Bronchial epithelial cell (primary cell): ENCODE measurements around the gene RRAS2. TPM values are rescaled to one million over a fixed set of nuclear protein-coding genes. Genes with fewer than 3 reads are reported as not detected.

Experiments used
- DNase-seq: peaks from one replicate; pipeline ENCODE4 v3.0.0-alpha.2; 2010; ENCODE audit warnings: low read depth
- FAIRE-seq: peaks from 2 replicates; lab custom pipeline; 2011; peaks lifted over from hg19 to GRCh38; lab: Jason Lieb, UNC
- H3K27me3 ChIP-seq: 2 replicates; pipeline ENCODE4 v1.5.1; 2011; ENCODE audit warnings: low read length; ENCODE audit not compliant: control insufficient read depth, insufficient read depth
- H3K36me3 ChIP-seq: 2 replicates; pipeline ENCODE4 v1.5.1; 2011; ENCODE audit warnings: low read length; ENCODE audit not compliant: control insufficient read depth, insufficient read depth
- H3K4me3 ChIP-seq: 2 replicates; pipeline ENCODE4 v1.5.1; 2011; ENCODE audit warnings: mild to moderate bottlenecking, low read depth, low read length, control low read depth
- total RNA-seq: library from RNA; depleted of rRNA; stranded (reverse); fragments of >200 nt; gene quantifications from 2 replicates; pipeline ENCODE4 v1.2.1, GENCODE V29; 2014
- TF ChIP-seq, protein P1 (sequence below): IDR thresholded peaks from 2 replicates; pipeline ENCODE4 v1.5.1; 2011; ENCODE audit warnings: mild to moderate bottlenecking, moderate library complexity, low read length, control low read depth, inconsistent platforms; ENCODE audit not compliant: insufficient read depth, severe bottlenecking

Gene RRAS2
- total RNA-seq, 1 donor from 2014 or later = 235 TPM

DNA sequence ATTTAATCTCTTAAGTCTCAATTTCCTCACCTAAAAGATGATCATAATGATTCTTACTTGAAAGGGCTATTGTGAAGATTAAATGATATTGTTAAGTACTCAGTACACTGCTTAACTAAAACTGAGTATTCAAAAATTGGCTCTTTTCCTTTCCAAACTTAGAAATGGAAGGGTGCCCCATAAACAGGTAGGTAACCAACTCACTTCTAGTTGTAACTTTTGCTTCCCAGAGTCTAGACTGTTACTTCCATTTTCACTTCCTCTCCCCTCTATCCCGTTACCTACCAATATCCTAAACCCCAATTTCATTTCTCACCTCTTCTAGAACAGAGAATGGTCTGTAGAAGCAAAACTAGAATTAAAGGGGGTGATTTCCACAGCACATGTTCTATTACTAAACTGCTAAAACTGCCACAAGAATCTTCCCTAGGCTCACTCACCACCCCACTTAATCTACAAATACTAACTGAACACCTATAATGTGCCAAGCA, 50.0 kb downstream of the RRAS2 start:
- Histone ChIP-seq H3K36me3 (no peaks in the 10 kb centered on the region), H3K4me3 (no peak overlapping the region), H3K27me3 (no peaks in the 10 kb centered on the region)
- FAIRE-seq = no peak
- TF ChIP-seq, protein P1, sequence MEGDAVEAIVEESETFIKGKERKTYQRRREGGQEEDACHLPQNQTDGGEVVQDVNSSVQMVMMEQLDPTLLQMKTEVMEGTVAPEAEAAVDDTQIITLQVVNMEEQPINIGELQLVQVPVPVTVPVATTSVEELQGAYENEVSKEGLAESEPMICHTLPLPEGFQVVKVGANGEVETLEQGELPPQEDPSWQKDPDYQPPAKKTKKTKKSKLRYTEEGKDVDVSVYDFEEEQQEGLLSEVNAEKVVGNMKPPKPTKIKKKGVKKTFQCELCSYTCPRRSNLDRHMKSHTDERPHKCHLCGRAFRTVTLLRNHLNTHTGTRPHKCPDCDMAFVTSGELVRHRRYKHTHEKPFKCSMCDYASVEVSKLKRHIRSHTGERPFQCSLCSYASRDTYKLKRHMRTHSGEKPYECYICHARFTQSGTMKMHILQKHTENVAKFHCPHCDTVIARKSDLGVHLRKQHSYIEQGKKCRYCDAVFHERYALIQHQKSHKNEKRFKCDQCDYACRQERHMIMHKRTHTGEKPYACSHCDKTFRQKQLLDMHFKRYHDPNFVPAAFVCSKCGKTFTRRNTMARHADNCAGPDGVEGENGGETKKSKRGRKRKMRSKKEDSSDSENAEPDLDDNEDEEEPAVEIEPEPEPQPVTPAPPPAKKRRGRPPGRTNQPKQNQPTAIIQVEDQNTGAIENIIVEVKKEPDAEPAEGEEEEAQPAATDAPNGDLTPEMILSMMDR = no peak
- no peak for DNase-seq

GRCh38 chr11:14308114-14308896, 50.7 kb downstream of the RRAS2 start:
- H3K36me3 ChIP-seq = no peaks in the 10 kb centered on the region
- TF ChIP-seq, protein P1 = peak; percentile 60
- peak; percentile 60 for DNase-seq
- FAIRE-seq = no peak
- no peaks in the 10 kb centered on the region for H3K27me3 ChIP-seq
- no peak overlapping the region for H3K4me3 ChIP-seq

DNA sequence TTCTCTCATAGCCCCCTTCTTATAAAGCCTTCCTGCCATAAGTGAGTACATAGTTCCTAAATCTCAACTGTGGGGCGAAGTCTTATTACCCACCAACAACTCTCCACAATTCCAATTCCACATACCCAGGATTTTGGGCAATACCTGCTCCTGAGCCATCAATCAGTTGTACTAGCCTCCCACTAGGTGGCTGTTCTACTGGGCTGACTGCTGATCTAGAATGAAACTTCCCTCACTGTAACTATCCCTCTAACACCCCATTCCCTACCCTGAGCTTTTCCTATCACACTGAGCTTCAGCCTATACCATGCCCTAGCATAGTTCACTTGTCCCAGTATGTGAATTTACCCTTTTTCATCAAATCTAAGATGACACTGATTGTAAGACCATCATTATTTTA, 52.5 kb downstream of the RRAS2 start:
- H3K36me3 ChIP-seq = no peaks in the 10 kb centered on the region
- FAIRE-seq (no peak), DNase-seq (no peak)
- H3K27me3 ChIP-seq = no peaks in the 10 kb centered on the region
- no peak overlapping the region for H3K4me3 ChIP-seq
- TF ChIP-seq, protein P1 = no peak

GRCh38 chr11:14305649-14306048, 53.3 kb downstream of the RRAS2 start:
- Histone ChIP-seq H3K36me3 (no peaks in the 10 kb centered on the region), H3K27me3 (no peaks in the 10 kb centered on the region), H3K4me3 (no peak overlapping the region)
- FAIRE-seq (no peak), DNase-seq (no peak)
- TF ChIP-seq, protein P1 = no peak

DNA sequence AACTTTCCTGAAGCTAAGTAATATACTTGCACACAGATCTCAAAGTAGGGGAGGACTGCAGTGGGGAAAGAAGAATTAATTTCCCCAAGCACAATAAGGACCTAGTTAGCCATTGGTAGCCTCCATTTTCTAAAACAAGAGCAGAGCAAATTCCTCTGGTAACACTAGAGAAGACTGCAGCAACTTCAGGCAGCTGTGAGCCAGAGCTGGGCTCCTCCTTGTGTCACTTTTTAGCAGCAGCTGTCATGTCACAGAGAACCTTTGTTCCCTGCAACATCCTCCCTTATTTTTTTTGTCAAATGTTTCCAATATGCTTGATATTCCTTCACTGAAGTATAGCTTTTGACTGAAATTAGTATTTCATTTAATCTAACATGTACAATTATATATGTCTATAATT, 54.4 kb downstream of the RRAS2 start:
- H3K36me3 ChIP-seq = no peaks in the 10 kb centered on the region
- no peak for DNase-seq
- TF ChIP-seq, protein P1 = no peak
- FAIRE-seq = no peak
- no peak overlapping the region for H3K4me3 ChIP-seq
- H3K27me3 ChIP-seq = no peaks in the 10 kb centered on the region
